ENCODE measurements around the gene OR5K1. TPM values are rescaled to one million over a fixed set of nuclear protein-coding genes. Genes with fewer than 3 reads are reported as not detected.

The OR5K1 gene
- not detected for total RNA-seq
- long read RNA-seq, donor 1, result 0 reads
- long read RNA-seq, donor 2, result 0 reads

DNA sequence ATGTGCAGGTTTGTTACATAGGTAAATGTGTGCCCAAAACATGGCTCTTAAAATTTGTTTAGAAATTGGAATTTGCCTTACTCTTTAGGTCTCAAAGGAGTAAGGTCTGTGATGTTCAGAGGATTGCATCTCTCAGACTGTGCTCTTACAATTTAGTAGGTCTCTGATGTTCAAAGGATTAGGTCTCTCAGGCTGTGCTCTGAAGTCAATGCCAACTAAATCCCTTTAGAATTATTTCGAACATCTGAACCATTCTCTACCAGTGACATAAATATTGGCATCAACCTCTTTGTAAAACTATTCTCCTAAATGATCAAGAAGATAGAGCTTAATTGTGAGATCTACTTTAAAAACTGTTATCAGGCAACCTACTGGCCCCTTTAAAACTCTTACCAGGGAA, at the start of gene OR5K1:
OR5K1 (plus strand) TSS at position 301 of the 400 bp plus-strand sequence. CDS start 6,376 bp downstream, outside the sequence.
- DNase-seq (no peak), ATAC-seq (no peak)
- intact Hi-C loops (cut with DNase I, micrococcal nuclease), result no loop called here
- Histone ChIP-seq H3K9me3 (no peaks in the 10 kb centered on the region), H3K4me3 (no peak within 1 kb of the TSS), H3K4me1 (ENCODE audit: low read depth) (no peaks in the 10 kb centered on the region), H3K36me3 (ENCODE audit: low read depth) (no peaks in the 10 kb centered on the region)
- TF ChIP-seq, protein P1, sequence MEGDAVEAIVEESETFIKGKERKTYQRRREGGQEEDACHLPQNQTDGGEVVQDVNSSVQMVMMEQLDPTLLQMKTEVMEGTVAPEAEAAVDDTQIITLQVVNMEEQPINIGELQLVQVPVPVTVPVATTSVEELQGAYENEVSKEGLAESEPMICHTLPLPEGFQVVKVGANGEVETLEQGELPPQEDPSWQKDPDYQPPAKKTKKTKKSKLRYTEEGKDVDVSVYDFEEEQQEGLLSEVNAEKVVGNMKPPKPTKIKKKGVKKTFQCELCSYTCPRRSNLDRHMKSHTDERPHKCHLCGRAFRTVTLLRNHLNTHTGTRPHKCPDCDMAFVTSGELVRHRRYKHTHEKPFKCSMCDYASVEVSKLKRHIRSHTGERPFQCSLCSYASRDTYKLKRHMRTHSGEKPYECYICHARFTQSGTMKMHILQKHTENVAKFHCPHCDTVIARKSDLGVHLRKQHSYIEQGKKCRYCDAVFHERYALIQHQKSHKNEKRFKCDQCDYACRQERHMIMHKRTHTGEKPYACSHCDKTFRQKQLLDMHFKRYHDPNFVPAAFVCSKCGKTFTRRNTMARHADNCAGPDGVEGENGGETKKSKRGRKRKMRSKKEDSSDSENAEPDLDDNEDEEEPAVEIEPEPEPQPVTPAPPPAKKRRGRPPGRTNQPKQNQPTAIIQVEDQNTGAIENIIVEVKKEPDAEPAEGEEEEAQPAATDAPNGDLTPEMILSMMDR (IDR thresholded peaks at IDR 0.05), result no peak

DNA sequence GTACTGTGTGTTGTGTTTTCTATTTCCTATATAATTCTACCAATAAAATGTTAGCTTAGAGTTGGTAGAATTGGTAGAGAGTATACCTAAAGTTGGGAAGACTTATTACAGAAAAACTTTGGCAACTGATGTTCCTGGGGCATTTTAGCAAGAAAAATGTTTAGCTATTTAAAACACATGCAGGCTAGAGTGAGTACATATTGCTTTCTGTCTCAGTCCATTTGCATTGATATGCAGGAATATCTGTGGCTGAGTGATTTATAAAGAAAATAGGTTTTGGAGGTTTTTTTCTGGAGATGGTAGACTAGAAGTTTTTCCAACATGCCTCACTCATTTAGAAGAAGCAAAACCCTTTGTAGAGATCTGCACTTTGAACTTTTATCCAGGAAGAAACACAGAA, 30.4 kb upstream of the OR5K1 start:
- TF ChIP-seq, protein P1 (IDR thresholded peaks at IDR 0.05), result no peak
- no peak for DNase-seq
- no peaks in the 10 kb centered on the region for H3K36me3 ChIP-seq (ENCODE audit: low read depth)
- H3K9me3 ChIP-seq, result peaks cover 27% of the 10 kb centered on the region
- ATAC-seq, result no peak
- no peak overlapping the region for H3K4me3 ChIP-seq
- intact Hi-C loops (cut with DNase I, micrococcal nuclease), result no loop called here
- H3K4me1 ChIP-seq (ENCODE audit: low read depth), result no peaks in the 10 kb centered on the region

DNA sequence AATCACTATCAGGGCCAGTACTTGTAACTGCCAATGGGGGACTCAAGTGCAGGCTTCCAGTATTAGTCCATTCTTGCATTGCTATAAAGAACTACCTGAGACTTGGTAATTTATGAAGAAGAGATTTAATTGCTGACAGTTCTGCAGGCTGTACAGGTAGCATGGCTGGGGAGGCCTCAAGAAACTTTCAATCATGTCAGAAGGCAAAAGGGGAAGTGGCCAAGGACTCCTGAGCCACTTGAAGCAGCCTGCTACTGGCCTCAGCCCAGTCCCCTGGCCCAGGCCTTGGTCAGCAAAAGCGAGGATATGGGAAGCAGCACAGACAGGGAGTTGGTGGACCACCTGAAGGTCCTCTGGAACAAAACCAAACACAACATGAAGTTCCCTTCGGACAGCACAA, 29.2 kb upstream of the OR5K1 start:
- no peak for DNase-seq
- Histone ChIP-seq H3K4me3 (no peak overlapping the region), H3K36me3 (ENCODE audit: low read depth) (no peaks in the 10 kb centered on the region), H3K9me3 (peaks cover 20% of the 10 kb centered on the region), H3K4me1 (ENCODE audit: low read depth) (no peaks in the 10 kb centered on the region)
- TF ChIP-seq, protein P1 (IDR thresholded peaks at IDR 0.05), result no peak
- no peak for ATAC-seq
- intact Hi-C loops (cut with DNase I, micrococcal nuclease), result no loop called here

DNA sequence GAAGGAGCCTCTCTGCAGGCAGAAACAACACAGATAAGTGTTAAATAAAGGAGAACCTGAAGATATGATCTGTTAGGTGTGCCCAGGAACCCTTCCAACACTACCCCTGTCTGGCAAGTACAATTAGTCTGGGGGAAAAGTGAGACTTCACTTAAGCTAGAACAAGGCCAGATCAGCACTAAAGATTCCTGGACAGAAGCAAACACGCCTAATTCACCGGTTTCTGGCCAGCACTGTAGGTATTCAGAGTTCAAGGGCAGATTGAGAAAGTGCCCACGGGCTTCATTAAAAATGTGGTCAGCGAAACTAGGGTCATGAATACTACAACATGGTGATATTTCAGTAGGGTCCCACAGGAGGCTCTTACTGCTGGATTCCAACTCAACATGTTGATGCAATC, 28.6 kb upstream of the OR5K1 start:
- intact Hi-C loops (cut with DNase I, micrococcal nuclease), result no loop called here
- H3K9me3 ChIP-seq, result peaks cover 15% of the 10 kb centered on the region
- H3K4me1 ChIP-seq (ENCODE audit: low read depth), result no peaks in the 10 kb centered on the region
- H3K36me3 ChIP-seq (ENCODE audit: low read depth), result no peaks in the 10 kb centered on the region
- TF ChIP-seq, protein P1 (IDR thresholded peaks at IDR 0.05), result no peak
- ATAC-seq (no peak), DNase-seq (no peak)
- no peak overlapping the region for H3K4me3 ChIP-seq

DNA sequence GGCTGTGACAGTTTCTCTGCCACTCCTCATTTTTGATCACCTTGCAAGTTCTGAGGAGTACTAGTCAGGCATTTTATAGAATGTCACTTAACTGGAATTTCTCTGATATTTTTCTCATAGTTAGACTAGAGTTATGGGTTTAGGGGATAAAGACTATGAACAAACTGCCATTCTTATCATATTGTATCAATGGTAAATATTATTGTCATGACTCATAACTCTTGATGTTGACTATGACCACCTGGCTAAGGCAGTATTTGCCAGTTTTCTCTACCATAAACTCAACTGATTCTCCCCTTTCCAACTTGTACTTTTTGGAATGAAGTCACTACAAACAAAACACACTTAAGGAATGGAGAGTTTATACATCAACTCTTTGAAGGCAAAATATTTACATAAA, 22.7 kb upstream of the OR5K1 start:
- Histone ChIP-seq H3K9me3 (no peaks in the 10 kb centered on the region), H3K4me3 (no peak overlapping the region), H3K36me3 (ENCODE audit: low read depth) (no peaks in the 10 kb centered on the region), H3K4me1 (ENCODE audit: low read depth) (no peaks in the 10 kb centered on the region)
- DNase-seq (no peak), ATAC-seq (peak; percentile 75)
- TF ChIP-seq, protein P1 (IDR thresholded peaks at IDR 0.05), result no peak
- intact Hi-C loops (cut with DNase I, micrococcal nuclease), result no loop called here

DNA sequence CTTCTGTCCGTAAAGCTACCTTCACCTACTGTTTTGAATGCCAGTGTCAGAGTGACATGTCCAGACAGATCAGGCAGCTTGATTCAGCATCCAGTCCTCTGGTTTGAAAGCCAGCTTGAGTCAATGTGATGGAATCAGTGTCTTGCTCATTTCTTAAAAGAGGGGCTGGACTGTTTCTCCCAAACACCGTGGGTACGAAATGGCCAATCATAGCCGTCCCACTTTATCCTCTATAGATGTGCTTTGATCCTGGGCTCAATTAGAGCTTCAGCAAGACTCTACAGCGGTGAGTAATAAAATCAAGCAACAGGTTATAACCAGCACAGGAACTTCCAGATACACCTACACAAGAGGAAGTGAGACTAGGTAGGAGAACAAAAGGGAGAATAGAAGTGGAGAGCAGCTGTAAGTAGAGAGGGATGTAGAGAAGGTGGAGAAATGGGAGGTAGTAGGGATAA, 17.0 kb upstream of the OR5K1 start:
- H3K36me3 ChIP-seq (ENCODE audit: low read depth), result no peaks in the 10 kb centered on the region
- intact Hi-C loops (cut with DNase I, micrococcal nuclease), result no loop called here
- no peaks in the 10 kb centered on the region for H3K4me1 ChIP-seq (ENCODE audit: low read depth)
- ATAC-seq (peak; percentile 79), DNase-seq (no peak)
- H3K9me3 ChIP-seq, result no peaks in the 10 kb centered on the region
- H3K4me3 ChIP-seq, result no peak overlapping the region
- TF ChIP-seq, protein P1 (IDR thresholded peaks at IDR 0.05), result no peak

Data from mucosa of descending colon (tissue), 3 donors.